GM13976 (cell line): ENCODE measurements around the gene RASD1.
"Not testable (repeated sequence)": the region's sequence is repeated elsewhere in the genome, so short reads cannot be mapped to it uniquely, and the experiment has no call there.

Source experiments
- DNase-seq: peaks from one replicate; pipeline ENCODE4 v3.0.0; 2012; ENCODE audit warnings: low spot score
- CTCF ChIP-seq: IDR thresholded peaks from 2 replicates; pipeline ENCODE4 v1.5.1; 2012; ENCODE audit warnings: borderline replicate concordance, mild to moderate bottlenecking; ENCODE audit not compliant: insufficient read depth; ENCODE audit errors: extremely low read depth, missing control alignments, control extremely low read depth
- in situ Hi-C: fragments of 300-500 bp; cut with MboI; formaldehyde crosslinking; loops from one replicate; pipeline ENCODE4 v1.12.0; 2022; ENCODE audit warnings: low sequenced_read_pairs, mixed read lengths, inconsistent platforms; ENCODE audit not compliant: unreplicated experiment

RASD1 gene

GRCh38 chr17:17466511-17466910 is 29.7 kb downstream of the RASD1 start:
- in situ Hi-C loops = no loop called here
- no peak for TF ChIP-seq CTCF
- DNase-seq = no peak

- in situ Hi-C loops, DNase-seq: not testable (repeated sequence)
These were observed 30.3 kb downstream of the RASD1 start for GRCh38 chr17:17465878-17466277.

- DNase-seq = no peak
- in situ Hi-C loops = no loop called here
- TF ChIP-seq CTCF = no peak
These were observed 32.4 kb downstream of the RASD1 start for GRCh38 chr17:17463821-17464220.

GRCh38 chr17:17462048-17462824 is 34.0 kb downstream of the RASD1 start:
- DNase-seq = no peak
- no peak for TF ChIP-seq CTCF
- in situ Hi-C loops = no loop called here

GRCh38 chr17:17460038-17460437 is 36.2 kb downstream of the RASD1 start:
- in situ Hi-C loops = no loop called here
- DNase-seq = no peak
- TF ChIP-seq CTCF = no peak

- no peak for DNase-seq
- in situ Hi-C loops = no loop called here
- no peak for TF ChIP-seq CTCF
These were observed 38.5 kb downstream of the RASD1 start for GRCh38 chr17:17457680-17458079.

GRCh38 chr17:17456251-17456650 is 39.9 kb downstream of the RASD1 start:
- no peak for TF ChIP-seq CTCF
- DNase-seq = no peak
- in situ Hi-C loops = no loop called here
